Smooth muscle cell (in vitro differentiated cells): ENCODE results near the gene SAMD4B. TPM values are rescaled to one million over a fixed set of nuclear protein-coding genes. Genes with fewer than 3 reads are reported as not detected.

Experiments used
- DNase-seq: peaks from one replicate; lab custom pipeline; 2025; ENCODE audit not compliant: unreplicated experiment; lab: John Stamatoyannopoulos, UW
- H2AFZ ChIP-seq: fragments of 200-600 bp; sonication (generic); 2 replicates; pipeline ENCODE4 v1.6.0; 2016; ENCODE audit warnings: antibody characterized with exemption, low read depth, mild to moderate bottlenecking
- H3F3A ChIP-seq: fragments of 200-600 bp; sonication (generic); 2 replicates; pipeline ENCODE4 v1.6.0; 2017; ENCODE audit warnings: antibody characterized with exemption, low read depth
- H3K27ac ChIP-seq: fragments of 200-600 bp; sonication (generic); 2 replicates; pipeline ENCODE4 v1.5.1; 2016; ENCODE audit warnings: low read depth, mild to moderate bottlenecking
- H3K27me3 ChIP-seq: fragments of 200-600 bp; sonication (generic); 2 replicates; pipeline ENCODE4 v1.6.1; 2016; ENCODE audit warnings: low read depth, mild to moderate bottlenecking
- H3K36me3 ChIP-seq: fragments of 200-600 bp; sonication (generic); 2 replicates; pipeline ENCODE4 v1.5.1; 2016; ENCODE audit warnings: low read depth
- H3K4me1 ChIP-seq: fragments of 200-600 bp; sonication (generic); 2 replicates; pipeline ENCODE4 v1.5.1; 2016; ENCODE audit warnings: low read depth
- H3K4me2 ChIP-seq: fragments of 200-600 bp; sonication (generic); 2 replicates; pipeline ENCODE4 v1.6.0; 2016; ENCODE audit warnings: mild to moderate bottlenecking
- H3K4me3 ChIP-seq: fragments of 200-600 bp; sonication (generic); 2 replicates; pipeline ENCODE4 v1.5.1; 2016; ENCODE audit warnings: mild to moderate bottlenecking
- H3K79me2 ChIP-seq: fragments of 200-600 bp; sonication (generic); 2 replicates; pipeline ENCODE4 v1.6.0; 2016; ENCODE audit warnings: low read depth, mild to moderate bottlenecking
- H3K9ac ChIP-seq: fragments of 200-600 bp; sonication (generic); 2 replicates; pipeline ENCODE4 v1.6.0; 2016; ENCODE audit warnings: low read depth
- H3K9me3 ChIP-seq: fragments of 200-600 bp; sonication (generic); replicated peaks from 2 replicates; pipeline ENCODE4 v1.5.1; 2016; ENCODE audit warnings: low read depth
- H4K20me1 ChIP-seq: fragments of 200-600 bp; sonication (generic); 2 replicates; pipeline ENCODE4 v1.6.0; 2016; ENCODE audit warnings: low read depth
- CTCF ChIP-seq: fragments of 200-600 bp; sonication (generic); IDR thresholded peaks from 2 replicates; pipeline ENCODE4 v1.5.1; 2017; ENCODE audit warnings: borderline replicate concordance, mild to moderate bottlenecking, antibody characterized with exemption; ENCODE audit not compliant: insufficient read depth, poor library complexity, severe bottlenecking
- WGBS: methylation state at CpG from one replicate; pipeline ENCODE4 v1.1.7; 2016; ENCODE audit warnings: low lambda C conversion rate; 5-methylcytosine and 5-hydroxymethylcytosine counted together
- polyA plus RNA-seq: library from polyadenylated mRNA; unstranded; fragments of >200 nt; fragmentation: Nextera tagmentation; extraction: Ambion mirVana; gene quantifications from 2 replicates; pipeline ENCODE4 v1.2.1, GENCODE V29; 2016
- total RNA-seq: library from RNA; depleted of rRNA; stranded (reverse); fragments of >200 nt; gene quantifications from 2 replicates; pipeline ENCODE4 v1.2.3, GENCODE V29; 2014

SAMD4B gene
- total and polyA plus RNA-seq, 2 experiments from 2014 or later: 58.3 to 61.8 TPM

DNA sequence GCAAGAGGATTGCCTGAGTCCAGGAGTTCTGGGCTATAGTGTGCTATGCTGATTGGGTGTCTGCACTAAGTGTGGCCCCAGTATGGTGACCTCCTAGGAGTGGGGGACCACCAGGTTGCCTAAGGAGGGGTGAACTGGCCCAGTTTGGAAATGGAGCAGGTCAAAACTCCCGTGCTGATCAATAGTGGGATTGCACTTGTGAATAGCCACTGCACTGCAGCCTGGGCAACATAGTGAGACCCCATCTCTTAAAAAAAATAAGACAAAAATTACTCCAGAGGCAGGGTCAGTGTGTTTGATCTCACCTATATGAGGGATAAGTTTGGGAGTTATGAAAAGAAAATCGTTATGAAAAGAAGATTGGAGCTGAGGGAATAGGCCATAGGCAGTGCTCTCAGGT is 27.0 kb downstream of the SAMD4B start:
- no peaks in the 10 kb centered on the region for H3K4me1 ChIP-seq
- peaks cover 3% of the 10 kb centered on the region for H3K36me3 ChIP-seq
- peaks cover 36% of the 10 kb centered on the region for H4K20me1 ChIP-seq
- H3K27ac ChIP-seq: no peak overlapping the region
- H3K4me3 ChIP-seq: no peak overlapping the region
- no peak for TF ChIP-seq CTCF
- H3K9me3 ChIP-seq: no peaks in the 10 kb centered on the region
- H2AFZ ChIP-seq: no peak overlapping the region
- no peaks in the 10 kb centered on the region for H3K79me2 ChIP-seq
- no peak overlapping the region for H3K9ac ChIP-seq
- no peak overlapping the region for H3K4me2 ChIP-seq
- H3K27me3 ChIP-seq: no peaks in the 10 kb centered on the region
- 96% methylated on average over 2 of the region's 2 CpGs for WGBS
- DNase-seq: no peak
- no peaks in the 10 kb centered on the region for H3F3A ChIP-seq

DNA sequence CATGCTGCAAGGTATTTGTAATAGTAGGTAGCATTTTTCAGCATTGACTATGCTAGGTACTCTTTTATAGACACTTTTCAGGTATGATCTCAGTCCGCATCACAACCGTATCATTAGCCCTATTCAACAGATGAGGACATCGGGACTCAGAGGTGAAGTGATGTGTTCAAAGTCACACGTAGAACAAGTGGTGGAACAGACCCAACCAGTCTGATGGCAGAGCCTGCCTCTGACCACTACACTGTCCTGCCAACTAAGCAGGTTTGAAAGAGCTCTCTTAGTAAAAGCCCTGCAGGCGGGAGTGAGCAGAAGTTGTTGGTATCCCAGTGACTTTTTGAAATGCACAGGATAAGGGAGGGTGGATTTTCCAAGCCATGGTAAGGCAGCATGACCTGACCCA is 28.5 kb downstream of the SAMD4B start:
- no peak for TF ChIP-seq CTCF
- Histone ChIP-seq H3K36me3 (peaks cover 3% of the 10 kb centered on the region), H3K27ac (peak overlapping the region; percentile 38), H3F3A (no peaks in the 10 kb centered on the region), H3K4me3 (no peak overlapping the region), H3K4me1 (no peaks in the 10 kb centered on the region), H3K79me2 (no peaks in the 10 kb centered on the region), H3K9ac (no peak overlapping the region), H3K4me2 (no peak overlapping the region), H3K27me3 (no peaks in the 10 kb centered on the region), H4K20me1 (peaks cover 25% of the 10 kb centered on the region), H3K9me3 (no peaks in the 10 kb centered on the region), H2AFZ (no peak overlapping the region)
- no peak for DNase-seq
- 91% methylated on average over 5 of the region's 5 CpGs for whole genome bisulfite sequencing

DNA sequence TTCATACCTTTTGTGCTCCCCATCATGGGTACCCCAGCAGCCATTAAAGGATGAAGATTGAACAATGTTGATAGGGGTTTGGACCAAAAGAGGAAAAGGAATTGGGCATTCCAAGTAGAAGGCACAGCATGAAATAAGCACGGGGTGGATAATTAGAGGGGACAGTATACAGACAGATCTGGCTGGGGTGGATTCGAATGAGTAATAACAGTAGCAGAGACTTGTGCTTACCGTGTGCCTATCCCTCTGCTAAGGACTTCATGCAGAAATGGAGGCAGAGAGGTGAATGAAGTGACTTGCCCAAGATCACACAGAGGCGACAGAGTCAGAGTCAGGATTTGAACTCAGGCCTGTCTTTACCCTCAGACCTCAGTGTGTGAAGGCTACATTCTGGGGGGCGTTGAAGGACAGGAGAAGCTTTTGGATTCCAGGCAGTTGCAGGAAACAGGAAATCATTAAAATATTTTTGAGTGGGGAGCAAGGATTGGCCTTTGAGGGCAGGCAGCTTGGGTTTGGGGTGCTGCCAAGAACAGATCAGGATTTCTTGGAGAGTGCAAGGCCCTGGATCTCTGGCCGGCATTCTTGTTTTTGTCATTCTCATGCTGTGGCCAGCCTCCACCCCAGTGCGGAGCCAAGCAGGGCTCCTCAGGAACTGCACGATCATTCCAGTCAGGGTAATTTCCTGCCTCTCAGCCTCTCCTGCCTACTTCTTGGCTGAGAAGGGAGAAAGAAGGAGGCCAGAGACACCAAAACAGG is 30.0 kb downstream of the SAMD4B start:
- H4K20me1 ChIP-seq: peaks cover 16% of the 10 kb centered on the region
- no peak overlapping the region for H2AFZ ChIP-seq
- H3K9ac ChIP-seq: no peak overlapping the region
- H3K79me2 ChIP-seq: no peaks in the 10 kb centered on the region
- no peaks in the 10 kb centered on the region for H3K4me1 ChIP-seq
- H3K9me3 ChIP-seq: no peaks in the 10 kb centered on the region
- peak overlapping the region; percentile 31 for H3K27ac ChIP-seq
- no peak for TF ChIP-seq CTCF
- no peak overlapping the region for H3K4me3 ChIP-seq
- H3K27me3 ChIP-seq: no peaks in the 10 kb centered on the region
- no peak for DNase-seq
- no peak overlapping the region for H3K4me2 ChIP-seq
- H3F3A ChIP-seq: no peaks in the 10 kb centered on the region
- WGBS: 94% methylated on average over 8 of the region's 8 CpGs
- H3K36me3 ChIP-seq: peaks cover 8% of the 10 kb centered on the region

GRCh38 chr19:39372941-39373340 is 30.7 kb downstream of the SAMD4B start:
- peaks cover 10% of the 10 kb centered on the region for H3K36me3 ChIP-seq
- H3K4me3 ChIP-seq: no peak overlapping the region
- WGBS: 86% methylated on average over 2 of the region's 2 CpGs
- H3F3A ChIP-seq: no peaks in the 10 kb centered on the region
- H3K4me2 ChIP-seq: no peak overlapping the region
- H3K79me2 ChIP-seq: no peaks in the 10 kb centered on the region
- TF ChIP-seq CTCF: no peak
- H3K27me3 ChIP-seq: no peaks in the 10 kb centered on the region
- H3K9ac ChIP-seq: no peak overlapping the region
- no peaks in the 10 kb centered on the region for H3K4me1 ChIP-seq
- no peak overlapping the region for H2AFZ ChIP-seq
- no peaks in the 10 kb centered on the region for H3K9me3 ChIP-seq
- no peak for DNase-seq
- H3K27ac ChIP-seq: no peak overlapping the region
- peaks cover 16% of the 10 kb centered on the region for H4K20me1 ChIP-seq
